Measurements from ENCODE around the gene HAT1.

GRCh38 chr2:171874963-171875362 lies 47.3 kb upstream of the HAT1 start:
- TF ChIP-seq CTCF (IDR thresholded peaks at IDR 0.05; ENCODE audit: poor library complexity, severe bottlenecking) (no peak), TAF1 (IDR thresholded peaks at IDR 0.05; ENCODE audit: low read depth) (no peak), POLR2AphosphoS5 (IDR thresholded peaks at IDR 0.05) (no peak), EZH2 (IDR thresholded peaks at IDR 0.05; ENCODE audit: borderline replicate concordance, insufficient read depth, low read length, poor library complexity, severe bottlenecking) (no peak), RAD21 (conservative IDR thresholded peaks at IDR 0.05) (no peak), EP300 (conservative IDR thresholded peaks at IDR 0.05; ENCODE audit: poor library complexity, severe bottlenecking) (no peak)
